Measurements from ENCODE around the gene TRPM4.

DNA sequence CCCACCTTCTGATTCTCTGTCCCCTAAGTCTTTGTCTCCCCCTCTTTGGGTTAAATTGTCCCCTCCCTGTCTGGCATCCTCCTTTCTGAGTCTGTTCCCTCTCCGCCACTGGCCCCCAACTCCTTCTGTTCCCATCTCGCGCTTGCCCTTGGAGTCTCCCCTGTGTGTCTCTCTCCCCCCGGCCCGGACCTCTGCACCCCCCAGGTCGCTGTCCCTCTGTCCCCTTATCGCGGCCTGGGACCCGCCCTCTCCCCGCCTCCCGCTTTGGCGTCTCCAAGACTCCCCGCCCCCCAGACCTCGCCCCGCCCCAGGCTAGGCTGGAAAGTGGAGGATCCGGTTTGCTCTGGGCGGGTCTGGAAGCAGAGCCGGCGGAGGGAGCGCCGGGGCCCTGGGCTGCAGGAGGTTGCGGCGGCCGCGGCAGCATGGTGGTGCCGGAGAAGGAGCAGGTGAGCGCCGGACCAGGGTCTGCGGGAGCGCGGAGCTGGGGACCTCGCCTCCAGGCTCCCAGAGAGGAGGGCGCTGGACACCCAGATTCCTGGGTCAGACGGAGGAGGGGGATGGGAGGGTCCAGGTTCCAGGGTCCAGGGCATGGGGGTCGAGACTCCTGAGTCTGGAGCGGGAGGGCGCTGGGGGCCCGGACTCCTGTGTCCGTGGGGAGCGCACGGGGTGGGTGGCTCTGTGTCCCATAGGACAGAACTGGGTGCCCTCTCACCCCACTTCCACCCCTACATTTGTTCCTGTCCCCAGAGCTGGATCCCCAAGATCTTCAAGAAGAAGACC lies at the start of gene TRPM4:
- TF ChIP-seq, protein P1, sequence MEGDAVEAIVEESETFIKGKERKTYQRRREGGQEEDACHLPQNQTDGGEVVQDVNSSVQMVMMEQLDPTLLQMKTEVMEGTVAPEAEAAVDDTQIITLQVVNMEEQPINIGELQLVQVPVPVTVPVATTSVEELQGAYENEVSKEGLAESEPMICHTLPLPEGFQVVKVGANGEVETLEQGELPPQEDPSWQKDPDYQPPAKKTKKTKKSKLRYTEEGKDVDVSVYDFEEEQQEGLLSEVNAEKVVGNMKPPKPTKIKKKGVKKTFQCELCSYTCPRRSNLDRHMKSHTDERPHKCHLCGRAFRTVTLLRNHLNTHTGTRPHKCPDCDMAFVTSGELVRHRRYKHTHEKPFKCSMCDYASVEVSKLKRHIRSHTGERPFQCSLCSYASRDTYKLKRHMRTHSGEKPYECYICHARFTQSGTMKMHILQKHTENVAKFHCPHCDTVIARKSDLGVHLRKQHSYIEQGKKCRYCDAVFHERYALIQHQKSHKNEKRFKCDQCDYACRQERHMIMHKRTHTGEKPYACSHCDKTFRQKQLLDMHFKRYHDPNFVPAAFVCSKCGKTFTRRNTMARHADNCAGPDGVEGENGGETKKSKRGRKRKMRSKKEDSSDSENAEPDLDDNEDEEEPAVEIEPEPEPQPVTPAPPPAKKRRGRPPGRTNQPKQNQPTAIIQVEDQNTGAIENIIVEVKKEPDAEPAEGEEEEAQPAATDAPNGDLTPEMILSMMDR (IDR thresholded peaks at IDR 0.05): peak in 1 of 7 experiments; percentile 6
- TF ChIP-seq POLR2A (IDR thresholded peaks at IDR 0.05): peak; percentile 65 to 87 (median 83)

Measured in body of pancreas (tissue), 4 donors.